Suppressor macrophage treated with lipopolysaccharide for 1 hour (primary cell): ENCODE results near the gene FLRT2.

Experiments used
- DNase-seq, 3 donors: peaks; one replicate each; pipeline ENCODE4 v3.0.0-alpha.2; 2020 to 2022

The FLRT2 gene

GRCh38 chr14:85601246-85601645 lies 71.3 kb downstream of the FLRT2 start:
- no peak for DNase-seq

- peak; percentile 32 to 59 (median 42) for DNase-seq
These were observed 71.7 kb downstream of the FLRT2 start for GRCh38 chr14:85601690-85602089.

DNA sequence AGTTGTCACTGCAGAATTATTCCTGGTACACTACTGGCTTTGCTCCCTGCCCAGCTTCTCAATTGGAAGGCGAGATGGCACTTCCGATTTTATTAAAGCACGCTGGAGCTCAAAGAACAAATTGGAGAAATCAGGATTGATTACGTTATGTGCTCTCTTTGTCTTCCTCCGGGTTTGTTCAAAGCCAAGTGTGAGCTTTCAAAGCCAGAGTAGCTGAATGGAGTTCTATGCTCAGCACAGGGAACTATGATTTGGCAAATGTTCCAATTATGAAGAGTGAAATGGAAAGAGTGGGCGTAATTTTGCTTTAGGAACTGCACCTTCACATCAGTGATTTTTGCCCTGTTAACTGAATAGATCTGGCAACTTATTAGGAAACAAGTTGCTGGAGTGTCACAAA lies 72.4 kb downstream of the FLRT2 start:
- DNase-seq: no peak

DNA sequence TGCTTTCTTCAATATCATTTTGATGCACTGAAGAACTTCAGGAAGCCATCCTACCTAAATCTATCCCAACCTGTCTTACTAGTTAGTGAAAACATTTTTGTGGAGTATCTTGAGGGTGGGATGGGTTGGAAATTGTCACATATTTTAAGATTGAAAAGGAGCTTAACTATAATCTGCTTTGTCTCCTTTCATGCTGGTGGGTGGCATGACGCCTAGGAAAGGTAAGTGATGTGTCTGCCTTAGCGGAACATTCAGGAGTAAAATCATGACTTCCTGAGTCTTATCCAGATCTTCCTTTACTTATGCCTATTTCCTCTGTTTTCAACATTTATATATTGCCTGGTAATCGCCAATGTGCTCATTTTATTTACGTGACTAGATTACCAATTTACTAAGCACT lies 74.1 kb downstream of the FLRT2 start:
- no peak for DNase-seq

GRCh38 chr14:85604714-85605113 lies 74.8 kb downstream of the FLRT2 start:
- peak; percentile 29 to 57 (median 42) for DNase-seq

DNA sequence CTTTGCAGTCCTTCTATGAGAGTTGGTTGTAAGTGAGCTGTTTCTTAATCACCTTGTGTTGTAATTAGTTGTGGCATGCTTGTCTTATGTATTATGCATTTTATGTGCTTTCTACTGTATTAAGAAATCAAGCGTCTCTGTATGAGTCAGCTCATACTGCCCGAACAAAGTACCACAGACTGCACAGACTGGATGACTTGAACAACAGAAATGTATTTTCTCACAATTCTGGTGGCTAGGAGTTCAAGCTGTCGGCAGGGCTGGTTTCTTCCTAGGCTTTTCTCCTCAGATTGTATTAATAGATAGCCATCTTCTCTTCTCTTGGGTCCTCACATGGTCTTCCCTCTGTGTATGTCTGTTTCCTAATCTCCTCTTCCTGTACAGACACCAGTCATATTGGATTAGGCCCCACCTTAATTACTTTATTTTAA lies 77.7 kb downstream of the FLRT2 start:
- peak; percentile 69 to 91 (median 88) for DNase-seq

GRCh38 chr14:85613496-85613895 lies 83.6 kb downstream of the FLRT2 start:
- DNase-seq: no peak

GRCh38 chr14:85616386-85616885 lies 86.5 kb downstream of the FLRT2 start:
- no peak for DNase-seq

- DNase-seq: no peak
These were observed 86.9 kb downstream of the FLRT2 start for GRCh38 chr14:85616886-85617285.

DNA sequence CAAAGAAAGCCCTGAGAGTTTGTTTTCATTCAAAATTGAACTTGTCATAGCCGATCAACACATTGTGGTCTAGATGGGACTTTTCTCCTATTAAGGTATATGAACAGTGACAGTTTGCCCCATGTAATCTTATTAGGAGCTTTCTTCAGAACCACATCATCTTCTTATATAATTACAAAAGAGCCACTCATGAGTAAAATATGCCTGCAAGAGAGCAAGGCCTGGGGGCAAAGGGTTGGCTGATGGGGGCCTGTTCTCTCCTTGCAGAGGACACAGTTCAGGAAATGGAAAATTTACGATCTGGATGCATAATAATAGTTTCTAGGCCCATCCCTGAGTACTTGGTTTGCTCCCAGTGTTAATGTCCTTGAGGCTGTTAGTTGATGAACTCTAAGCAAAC lies 87.8 kb downstream of the FLRT2 start:
- DNase-seq: no peak

DNA sequence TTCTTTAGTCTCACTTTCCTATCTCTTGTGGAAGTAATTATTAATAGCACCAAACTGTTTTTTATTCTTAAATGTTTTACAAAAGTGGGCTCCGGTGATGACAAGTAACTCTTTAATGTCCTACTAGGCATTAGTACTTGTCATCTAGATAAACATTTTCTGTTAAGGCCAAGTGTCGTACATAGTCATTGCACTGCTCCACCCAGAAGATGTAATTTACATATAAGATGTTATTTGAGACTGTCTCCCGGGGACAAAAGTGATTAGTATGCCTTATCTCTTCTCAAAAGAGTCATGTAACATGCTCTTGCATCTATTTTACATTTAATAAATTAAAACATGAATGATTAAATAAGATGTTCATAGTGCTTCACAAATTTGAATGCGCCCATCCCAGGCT lies 88.4 kb downstream of the FLRT2 start:
- DNase-seq: no peak

DNA sequence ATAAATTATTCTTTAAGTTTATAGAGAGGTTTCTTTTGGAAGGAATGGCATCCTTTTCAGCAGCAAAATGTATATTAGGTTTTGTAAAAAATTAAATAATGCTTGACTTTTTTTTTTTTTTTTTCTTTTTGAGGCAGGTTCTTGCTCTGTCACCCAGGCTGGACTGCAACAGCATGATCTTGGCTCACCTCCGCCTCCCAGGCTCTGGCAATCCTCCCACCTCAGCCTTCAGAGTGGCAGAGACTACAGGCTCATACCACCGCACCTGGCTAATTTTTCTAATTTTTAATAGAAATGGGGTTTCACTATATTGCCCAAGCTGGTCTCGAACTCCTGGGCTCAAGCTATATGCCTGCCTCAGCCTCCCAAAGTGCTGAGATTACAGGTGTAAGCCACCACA lies 89.0 kb downstream of the FLRT2 start:
- no peak for DNase-seq

DNA sequence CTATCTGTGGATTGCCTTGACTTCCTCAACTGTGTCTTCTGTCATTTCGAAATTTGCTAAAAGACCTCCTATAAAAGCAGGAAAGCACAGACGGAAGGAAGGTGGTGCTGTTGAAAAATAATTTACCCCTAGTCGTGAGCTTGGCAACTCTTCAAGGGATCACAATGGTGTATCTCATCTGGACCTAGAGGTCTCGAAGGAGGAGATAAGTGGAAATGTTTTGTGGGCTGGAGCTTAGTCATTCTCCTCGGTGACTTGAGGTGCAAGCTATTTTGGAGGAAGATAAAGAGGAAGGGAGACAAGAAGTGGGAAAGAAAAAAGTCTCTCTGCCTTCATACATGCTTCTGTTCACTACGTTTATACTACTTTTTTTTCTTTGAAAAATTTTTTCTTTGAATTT lies 89.9 kb downstream of the FLRT2 start:
- DNase-seq: peak; percentile 15 to 40 (median 38)

GRCh38 chr14:85620947-85621346 lies 91.0 kb downstream of the FLRT2 start:
- peak; percentile 29 to 43 (median 39) for DNase-seq

GRCh38 chr14:85622106-85622505 lies 92.2 kb downstream of the FLRT2 start:
- no peak for DNase-seq

GRCh38 chr14:85622986-85623685 lies 93.2 kb downstream of the FLRT2 start:
- DNase-seq: no peak

DNA sequence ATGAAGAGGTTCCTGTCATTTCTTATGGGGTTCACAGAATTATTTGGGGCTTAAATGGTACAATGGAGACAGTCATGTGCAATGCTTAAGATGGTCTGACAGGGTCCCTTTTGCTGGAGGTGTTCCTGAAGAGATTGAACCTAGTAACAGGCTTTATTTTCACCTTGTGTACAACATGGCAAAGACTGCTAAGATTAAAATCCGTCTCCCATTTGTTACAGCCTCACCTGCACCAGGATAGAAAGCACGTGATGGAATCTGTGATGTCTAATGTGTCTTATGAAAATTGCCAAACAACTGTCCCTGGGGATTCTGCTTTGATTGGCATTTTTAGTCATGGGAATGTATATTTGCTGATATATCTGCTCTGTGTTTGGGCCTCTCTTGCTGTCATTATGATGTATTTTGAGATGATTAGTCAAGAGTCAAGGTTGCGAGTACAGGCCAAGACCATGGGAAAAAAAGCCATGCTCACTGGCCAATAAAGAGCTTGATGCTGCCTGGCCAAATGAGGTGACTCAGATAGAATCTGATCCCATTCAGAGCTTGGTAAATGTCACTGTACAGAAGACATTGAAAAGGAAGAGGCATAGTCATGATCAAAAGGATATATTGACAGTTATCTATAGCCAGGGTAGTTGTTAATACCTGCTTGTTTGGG lies 96.1 kb downstream of the FLRT2 start:
- DNase-seq: no peak

DNA sequence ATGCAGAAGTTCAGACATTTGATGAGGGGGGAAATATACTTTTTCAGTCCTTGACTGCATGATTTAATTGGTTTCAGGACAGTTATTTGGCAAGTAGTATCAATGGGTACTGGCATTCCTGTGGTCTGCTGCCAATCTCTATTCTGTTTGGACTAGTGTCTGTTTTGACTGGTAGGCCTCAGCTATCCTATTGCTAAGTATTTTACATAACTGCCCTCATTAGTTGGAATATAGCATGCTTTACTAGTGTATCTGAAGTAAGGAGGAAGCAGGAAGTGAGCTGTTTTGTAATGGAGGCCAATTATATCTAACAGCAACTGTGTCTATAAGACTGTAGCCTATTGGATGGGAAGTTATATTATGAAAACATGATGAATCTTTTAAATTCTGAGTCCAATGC lies 104.3 kb downstream of the FLRT2 start:
- no peak for DNase-seq

DNA sequence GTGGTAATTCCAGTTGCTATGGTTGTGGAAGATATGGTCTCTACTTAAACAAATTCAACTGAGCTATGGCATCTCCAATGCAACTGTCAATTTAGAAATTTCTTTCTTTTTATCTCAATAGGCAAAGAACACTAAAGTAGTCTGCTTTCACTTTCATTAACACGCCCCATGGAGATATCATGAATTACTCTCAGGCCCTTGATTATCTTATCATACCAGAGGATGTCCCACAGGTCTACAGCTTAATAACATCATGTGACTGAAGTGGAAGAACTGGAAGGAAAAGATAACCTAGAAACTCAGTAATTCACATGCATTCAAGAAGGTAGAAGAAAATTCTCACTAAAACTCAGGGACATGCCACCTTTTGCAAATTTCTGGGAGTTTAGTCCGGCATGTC lies 114.3 kb downstream of the FLRT2 start:
- no peak for DNase-seq

DNA sequence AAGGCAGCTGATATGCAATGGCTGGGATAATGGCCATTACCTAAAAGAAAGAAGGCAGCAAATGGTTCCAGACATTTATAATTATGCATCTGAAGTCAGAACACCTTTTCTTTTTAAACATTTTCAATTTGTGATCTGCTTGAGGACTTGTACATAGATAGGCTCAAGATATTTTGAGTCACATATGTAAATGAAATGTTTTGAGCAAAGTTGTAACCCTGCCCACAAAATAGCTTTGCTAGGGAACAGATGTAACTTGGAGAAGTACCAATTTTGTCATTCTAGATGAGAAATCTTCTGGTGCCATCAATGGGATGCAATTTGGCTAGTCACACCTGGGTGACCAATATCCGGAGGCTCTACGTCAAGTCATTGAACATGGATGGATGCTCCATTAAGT lies 123.1 kb downstream of the FLRT2 start:
- no peak for DNase-seq

- DNase-seq: no peak
These were observed 130.4 kb downstream of the FLRT2 start for GRCh38 chr14:85660243-85660922.

- DNase-seq: no peak
These were observed 132.2 kb downstream of the FLRT2 start for GRCh38 chr14:85662096-85662495.

DNA sequence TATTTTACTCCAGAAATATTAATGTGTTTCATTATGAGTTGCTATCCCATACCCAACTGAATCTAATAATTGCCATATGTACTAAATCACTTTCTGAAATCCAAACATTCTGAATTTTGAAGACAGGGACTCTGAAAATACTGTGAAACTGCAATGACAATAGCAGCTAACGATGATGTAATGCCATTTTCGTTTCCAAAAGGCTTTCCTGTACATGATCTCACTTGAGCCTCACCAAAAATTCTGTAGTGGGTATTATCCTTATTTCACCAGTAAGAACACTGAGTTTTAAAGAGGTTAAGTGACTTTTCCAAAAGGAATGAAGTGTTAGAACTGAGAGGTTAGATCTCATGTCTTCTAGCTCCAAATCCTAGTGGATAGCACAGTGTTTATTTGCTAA lies 133.3 kb downstream of the FLRT2 start:
- no peak for DNase-seq

- DNase-seq: no peak
These were observed 133.7 kb downstream of the FLRT2 start for GRCh38 chr14:85663667-85664066.
